GM18519 (cell line): ENCODE results near the gene CACNA1C.

Experiments used
- ATAC-seq: cut with Tn5 transposase; IDR thresholded peaks from one replicate; pipeline ENCODE4 v1.9.1; 2021; ENCODE audit warnings: mild to moderate bottlenecking, moderate library complexity; ENCODE audit not compliant: unreplicated experiment, low FRiP score

The CACNA1C gene

DNA sequence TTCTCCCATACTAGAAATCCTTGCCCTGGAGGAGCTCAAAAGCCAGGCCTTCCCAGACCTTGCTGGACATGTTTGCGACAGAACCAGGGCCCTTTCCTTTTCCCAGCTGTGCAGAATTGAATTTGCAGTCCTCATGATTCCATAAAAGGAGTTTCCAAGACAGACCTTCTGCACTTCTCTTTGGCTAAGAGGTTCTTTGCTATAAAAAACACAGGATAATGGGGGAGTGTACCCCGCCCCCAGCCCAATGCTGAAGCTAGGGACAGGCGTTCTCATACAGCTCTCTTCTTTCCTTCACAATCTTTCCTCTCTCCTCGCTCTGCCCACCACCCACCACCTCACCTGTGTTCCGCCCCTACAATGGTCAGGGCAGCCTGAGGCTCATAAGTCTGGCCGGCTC, 569.7 kb downstream of the CACNA1C start:
- ATAC-seq: no peak

DNA sequence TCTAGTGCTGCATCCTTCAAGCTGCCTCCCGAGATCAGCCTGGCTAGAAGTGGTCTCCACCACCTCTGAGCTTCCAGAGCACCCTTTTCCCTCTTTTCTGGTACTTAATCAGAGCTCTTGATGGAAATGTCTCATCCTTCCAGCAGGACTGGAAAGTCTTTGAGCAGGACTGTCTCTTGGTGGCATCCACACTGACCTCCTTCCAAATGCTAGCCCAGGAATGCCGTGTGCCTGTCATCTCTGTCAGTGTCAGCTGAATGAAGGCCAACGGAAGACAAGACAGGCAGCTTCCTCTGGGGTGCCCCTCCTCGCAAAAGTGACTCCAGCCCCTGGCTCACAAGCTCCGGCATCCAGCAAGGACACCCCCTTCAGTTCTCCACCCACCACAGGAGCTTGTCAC, 570.7 kb downstream of the CACNA1C start:
- ATAC-seq: no peak

DNA sequence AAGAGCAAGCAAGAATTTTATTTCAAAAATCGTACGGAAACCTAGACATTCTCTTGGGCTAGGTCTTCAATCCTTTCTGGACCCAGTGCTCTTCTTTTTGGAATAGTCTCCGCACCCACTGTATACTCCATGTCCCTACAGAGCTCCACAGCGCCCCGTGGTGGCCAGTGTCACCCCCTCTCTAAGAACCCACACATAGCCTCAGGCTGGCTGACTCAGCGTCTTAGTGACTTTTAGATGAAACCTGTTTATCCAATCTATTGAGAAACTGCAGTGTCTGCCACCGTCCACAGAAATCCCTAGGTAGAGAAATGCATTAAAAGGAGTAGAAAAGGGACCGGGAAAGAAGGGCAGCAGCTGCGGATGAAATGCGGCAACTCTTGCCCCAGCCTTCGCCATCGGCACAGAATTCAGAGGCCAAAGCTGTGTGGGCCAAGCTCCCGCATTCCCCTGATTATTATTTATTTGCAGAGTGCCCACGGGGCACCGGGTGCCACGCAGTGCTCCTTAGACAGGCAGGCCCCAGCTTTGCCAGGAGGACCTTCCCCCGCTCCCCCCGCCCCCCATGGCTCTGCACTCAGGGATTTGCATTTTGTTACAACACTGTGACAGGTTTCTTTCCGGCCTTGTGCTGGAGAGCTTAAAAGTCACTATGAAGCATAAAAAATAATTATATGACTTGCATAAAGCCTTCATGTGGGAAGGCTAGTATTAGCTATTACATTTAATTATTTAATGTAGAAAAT, 571.9 kb downstream of the CACNA1C start:
- ATAC-seq: no peak

DNA sequence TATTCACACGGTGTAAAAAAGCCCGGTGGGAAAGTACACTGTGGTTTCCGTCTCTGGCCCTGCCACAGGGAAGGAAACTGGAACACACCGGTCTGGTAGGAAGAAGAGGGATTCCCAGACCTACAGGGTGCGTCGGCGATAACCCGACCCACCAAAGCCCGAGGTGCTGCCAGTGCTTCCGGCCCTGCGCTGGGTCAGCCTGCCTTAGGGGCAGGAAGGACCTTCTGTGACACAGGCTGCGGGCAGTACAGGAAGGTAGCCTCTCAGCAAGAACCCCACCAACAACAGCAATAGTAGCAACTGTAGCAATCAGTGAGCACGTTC, 572.5 kb downstream of the CACNA1C start:
- ATAC-seq: no peak

DNA sequence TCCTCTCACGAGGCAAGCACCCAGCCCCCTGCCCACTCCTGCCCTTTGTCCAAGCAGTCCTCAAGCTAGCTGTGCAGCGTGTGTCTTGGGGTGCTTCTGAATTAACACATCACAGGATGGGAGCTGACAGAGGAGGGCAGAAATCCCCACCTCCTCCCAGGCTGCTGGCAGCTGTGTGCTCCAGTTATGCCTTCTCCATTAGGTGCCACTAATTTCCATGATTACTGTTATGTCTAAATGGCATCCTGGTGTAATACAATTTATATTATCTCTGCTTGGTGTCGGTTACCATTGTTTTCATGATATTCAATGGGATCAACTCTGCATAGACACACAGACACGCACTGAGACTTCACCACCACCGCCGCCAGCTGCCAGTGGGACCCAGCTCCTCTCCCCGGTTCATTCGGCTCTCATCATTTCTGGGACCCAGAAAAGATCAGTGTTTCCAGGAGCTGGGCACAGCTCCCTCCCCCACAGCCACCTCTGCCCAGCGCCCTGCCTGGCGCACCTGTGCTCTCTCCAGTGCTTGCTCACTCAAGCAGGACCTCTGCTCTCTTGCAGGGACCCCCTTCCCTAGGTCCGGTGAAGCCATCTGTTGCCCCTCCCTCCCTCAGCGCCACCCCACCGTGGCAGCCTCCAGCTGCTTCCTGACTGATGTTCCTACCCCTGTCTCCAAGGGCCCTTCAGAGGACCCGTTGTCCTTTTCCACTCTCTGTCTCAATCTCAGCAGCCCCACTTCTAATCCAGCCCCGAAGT, 574.5 kb downstream of the CACNA1C start:
- no peak for ATAC-seq

DNA sequence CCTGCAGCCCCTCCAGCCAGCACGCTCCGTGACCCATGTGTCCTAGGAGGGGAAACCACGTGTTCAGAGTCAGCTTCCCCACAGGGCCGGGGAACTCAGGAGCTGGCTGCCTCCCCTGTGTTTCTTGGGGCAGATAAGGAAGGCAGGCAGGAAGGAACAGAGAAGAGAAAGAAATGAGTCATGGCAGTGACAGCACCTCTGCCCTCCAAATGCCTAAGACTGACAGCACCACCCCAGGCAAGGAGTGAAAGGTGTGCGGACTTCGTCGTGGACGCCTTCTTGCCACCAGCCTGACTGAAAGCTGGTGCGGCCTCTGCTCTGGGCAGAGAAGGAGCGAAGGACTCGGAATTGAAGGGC, 575.0 kb downstream of the CACNA1C start:
- ATAC-seq: no peak

DNA sequence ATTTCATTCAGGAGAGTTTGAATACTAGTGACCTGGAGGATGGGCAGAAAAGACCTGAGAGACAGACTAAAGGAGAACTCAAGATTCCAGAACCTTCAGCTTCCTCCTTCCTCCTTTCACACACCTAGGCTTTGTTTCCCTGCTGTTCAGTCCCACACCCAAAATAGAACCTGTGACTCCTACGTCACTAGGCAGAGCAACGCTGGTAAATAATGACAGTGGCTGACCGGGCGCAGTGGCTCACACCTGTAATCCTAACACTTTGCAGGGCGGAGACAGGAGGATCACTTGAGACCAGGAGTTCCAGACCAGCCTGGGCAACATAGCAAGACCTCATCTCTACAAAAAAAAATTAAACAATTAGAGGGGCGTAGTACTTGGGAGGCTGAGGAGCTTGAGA, 575.6 kb downstream of the CACNA1C start:
- no peak for ATAC-seq

DNA sequence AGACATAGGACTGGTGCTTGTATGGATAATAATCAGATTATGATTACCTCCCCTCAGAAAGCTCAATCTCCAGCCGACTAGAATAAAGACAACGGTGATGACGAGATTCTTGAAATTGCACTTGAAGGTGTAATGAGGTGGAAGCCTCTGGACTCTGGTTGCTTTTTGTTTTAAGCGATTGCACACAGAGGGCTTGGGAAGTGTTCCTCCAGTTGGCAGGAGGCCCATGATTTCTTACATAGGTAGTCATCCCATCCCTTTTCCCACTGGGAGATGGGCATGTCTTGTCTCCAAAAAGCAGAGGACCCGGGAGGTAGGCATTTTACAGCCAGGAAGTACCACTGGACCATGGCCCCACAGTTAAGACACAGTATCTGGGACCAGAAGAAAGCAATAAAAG, 576.3 kb downstream of the CACNA1C start:
- no peak for ATAC-seq

DNA sequence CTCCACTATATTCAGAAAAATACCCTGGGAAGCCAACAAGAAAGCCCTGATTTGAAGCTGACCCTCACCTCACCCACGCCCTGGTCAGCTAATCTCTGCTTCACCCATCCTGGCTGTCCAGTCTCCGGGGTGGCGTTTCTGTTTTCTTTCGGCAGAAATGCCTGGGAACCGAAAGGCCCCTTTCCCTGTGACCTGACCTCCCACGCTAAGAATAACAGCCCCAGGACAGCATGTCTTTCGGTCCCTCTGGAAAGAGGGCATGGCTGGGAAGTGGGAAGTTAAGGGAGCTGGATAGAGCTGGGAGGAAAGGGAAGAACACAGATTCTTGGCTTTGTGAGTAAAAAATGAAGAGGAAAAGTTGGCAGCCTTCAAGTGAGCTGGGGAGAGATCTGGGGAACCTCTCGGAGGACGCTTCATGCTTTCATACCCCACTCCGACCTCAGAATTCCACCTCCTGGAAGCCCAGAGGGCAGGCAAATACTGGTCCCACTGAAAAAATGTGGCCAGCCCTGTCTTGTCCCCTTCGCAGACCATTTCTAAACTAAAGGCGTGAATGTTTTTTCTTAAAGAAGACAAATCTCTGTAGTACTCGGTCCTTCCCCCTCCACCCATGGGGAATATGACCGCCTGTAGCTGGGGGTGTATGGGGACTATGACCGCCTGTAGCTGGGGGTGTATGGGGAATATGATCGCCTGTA, 579.0 kb downstream of the CACNA1C start:
- ATAC-seq: no peak

DNA sequence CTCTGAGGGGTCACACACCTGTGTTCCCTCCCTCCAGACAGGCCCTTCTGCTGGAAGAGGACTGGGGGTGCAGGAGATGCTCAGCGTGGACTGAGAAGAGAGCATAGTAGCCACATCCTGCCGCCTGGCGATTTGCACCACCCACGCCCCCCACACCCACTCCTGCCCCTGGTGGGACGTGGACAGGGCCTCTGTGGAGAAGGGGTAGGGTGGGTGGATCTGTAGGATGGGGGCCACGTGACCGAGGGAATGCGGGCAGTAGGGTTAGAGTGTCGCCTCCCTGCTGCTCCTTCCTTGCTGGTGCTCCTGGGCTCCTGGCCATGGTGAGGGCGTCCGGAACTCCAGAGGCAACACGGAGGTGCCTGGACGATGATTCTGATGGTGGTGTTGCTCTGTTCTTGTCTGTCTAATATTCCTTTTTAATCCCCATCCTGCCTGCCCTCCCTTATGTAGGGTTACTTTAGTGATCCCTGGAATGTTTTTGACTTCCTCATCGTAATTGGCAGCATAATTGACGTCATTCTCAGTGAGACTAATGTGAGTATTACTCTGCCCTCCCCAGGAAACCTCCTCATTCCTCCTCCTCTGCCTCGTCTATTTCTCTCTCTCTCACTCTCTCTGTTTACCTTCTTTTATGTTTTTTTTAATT, 580.5 kb downstream of the CACNA1C start:
- ATAC-seq: no peak

DNA sequence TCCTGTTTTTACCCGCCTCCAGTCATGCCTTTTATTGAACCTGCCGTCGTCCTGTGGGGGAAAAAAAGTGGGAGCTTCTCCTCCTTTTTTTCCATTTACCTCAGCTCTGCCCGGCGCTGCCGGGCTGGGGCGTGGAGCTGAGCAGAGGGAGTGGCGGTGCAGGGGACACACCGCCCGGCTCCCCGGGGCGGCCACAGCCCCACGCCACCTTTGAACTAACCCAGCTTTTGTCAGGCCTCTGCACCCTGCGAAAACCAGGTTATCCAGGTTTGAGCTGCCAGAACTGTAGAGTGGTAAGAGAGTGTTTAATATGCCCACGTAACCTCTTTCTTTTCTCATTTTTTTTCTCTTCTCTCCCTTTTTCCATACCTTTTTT, 581.0 kb downstream of the CACNA1C start:
- ATAC-seq: no peak

DNA sequence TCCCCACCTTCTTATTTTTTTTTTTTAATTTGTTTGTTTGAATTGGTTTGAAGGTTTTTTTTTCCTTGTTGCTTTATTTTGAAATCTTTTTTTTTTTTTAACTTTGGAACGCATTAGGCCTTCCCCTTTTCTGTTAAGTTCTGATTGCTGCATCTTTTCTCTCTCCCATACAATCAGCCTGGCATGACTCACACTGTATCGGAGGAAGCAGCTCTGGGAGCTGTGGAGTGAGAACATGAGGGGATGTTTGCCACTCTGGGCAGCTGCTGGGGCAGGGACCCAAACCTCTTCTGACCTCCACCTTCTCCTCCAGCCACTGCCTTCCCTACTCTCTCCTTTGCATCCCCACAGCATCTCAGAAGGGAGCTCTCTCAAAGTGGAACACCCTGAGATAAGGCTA, 581.7 kb downstream of the CACNA1C start:
- ATAC-seq: no peak

DNA sequence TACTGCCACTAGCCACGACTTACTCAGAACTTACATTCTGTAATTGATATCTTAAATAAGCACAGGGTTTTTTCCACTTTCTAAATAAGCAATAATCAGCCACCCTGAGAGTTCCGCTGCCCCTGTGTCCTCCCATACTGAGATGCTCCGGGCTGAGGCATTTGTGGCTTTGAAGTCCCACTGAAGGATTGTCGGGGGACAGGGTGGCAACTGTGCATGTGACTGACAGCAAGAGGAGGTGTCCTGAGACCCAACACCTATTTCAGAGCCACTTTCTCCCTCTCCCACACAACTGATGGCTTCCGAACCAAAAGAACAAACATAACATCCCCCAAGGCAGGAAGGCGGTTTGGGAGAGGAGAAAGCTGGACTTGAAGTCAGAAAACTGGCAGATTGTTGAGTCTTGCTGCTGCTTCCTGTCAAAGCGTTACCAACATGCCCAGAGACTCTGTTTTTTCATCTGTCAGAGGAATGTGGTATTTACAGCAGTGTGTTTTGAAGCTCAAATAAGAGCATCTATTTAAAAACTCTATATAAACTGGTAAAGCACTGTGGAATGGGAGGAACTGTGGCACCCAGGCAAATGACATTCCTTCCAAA, 584.1 kb downstream of the CACNA1C start:
- no peak for ATAC-seq

DNA sequence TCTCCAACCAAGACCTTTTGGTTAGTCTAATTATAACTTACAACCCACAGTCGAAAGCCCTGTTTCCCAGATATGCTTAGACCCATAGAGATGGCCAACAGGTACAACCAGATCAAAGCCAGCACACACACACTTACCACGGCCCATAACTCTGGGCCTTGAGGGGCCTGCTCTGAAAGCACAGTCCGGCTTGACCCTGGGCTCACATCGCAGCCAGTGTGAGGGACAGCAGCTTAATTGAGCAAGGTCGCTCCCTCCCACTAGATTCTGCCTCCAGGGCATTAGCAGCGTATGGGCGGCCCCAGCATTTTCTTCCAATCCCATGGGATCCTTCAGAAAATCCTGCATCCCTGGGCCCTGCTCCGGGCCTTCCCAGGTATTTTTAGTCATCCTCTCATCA, 584.6 kb downstream of the CACNA1C start:
- no peak for ATAC-seq

DNA sequence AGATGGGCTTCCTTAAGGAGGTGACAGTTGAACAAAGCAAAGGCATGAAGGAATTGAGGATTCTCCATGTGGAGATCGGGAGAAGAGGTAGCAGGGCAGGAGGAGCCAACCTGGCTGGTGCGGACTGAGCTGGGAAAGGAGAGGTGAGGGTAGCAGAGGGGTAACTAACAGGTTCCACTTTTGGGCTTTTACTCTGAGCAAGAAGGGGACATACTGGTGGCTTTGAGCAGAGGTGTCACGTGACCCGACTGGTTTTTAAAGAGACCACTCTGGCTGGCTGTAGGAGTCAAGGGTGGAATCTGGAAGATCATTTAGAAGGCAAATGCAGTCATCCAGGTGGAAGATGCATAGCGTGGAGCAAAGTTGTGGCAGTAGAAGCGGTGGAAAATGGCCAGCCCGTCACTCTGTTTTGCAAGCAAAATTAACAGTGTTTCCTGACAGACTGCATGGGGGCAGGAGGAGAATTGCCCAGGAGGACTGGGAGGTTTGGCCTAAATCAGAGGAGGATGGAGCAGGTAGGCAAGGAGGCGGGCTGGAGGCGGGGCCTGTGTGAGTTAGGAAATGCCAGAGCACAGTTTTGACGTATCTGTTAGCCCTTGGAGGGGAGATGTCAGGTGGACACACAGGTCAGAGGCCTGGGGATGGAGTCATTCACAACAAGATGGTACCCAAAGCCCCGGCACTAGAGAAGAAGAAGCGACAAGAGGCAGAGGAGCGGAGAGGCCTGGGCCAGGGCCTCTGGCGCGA, 585.7 kb downstream of the CACNA1C start:
- no peak for ATAC-seq

DNA sequence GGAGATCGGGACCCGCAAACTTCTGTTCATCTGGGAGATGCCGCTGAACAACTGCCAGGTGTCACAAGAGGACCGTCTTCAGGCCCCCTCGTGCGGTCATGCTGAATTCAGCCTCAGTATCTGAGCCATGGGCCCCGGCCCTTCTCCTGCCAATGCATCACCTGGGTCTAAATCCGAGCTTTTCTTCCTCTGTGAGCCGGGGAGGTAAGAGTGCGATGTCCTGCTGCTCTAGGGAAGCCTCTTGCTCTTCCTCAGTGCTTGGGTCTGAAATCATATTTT, 586.2 kb downstream of the CACNA1C start:
- no peak for ATAC-seq

DNA sequence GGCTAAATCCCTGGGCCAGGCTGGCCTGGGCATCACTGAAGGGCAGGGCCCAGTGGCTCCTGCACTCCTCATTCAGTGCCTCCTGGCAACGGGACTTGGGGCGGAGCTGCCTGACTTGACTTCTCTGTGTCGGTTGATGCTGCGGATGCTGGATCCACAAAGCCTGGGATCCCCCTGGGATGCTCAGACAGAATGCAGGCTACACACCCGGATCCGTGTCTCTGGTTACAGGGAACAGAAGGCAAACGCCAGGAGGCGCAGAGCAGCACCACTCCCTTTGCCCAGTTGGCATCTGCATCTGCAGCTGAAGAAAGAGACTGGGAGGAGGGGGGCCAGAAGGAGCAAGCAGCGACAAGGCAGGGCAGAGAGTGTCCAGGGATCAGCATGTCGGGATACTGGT, 587.5 kb downstream of the CACNA1C start:
- no peak for ATAC-seq

DNA sequence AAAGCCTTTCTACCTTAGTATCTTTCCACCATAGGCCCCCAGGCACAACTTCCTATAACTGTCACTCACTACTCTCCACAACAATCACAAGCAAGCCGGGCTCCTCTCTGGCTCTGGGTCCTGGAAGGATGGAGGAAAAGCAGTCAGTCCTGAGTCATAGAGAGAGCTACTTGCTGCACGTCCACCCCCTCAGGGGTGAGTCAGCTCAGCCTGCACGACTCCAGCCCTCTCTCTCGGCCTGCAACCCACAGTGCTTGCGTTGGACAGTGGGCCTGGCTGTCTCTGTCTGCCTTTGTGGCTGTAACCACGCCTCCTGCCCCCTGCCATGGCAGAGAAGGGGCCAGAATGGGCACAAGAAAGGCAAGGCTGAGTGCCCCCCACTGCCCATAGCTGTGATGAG, 587.9 kb downstream of the CACNA1C start:
- no peak for ATAC-seq

DNA sequence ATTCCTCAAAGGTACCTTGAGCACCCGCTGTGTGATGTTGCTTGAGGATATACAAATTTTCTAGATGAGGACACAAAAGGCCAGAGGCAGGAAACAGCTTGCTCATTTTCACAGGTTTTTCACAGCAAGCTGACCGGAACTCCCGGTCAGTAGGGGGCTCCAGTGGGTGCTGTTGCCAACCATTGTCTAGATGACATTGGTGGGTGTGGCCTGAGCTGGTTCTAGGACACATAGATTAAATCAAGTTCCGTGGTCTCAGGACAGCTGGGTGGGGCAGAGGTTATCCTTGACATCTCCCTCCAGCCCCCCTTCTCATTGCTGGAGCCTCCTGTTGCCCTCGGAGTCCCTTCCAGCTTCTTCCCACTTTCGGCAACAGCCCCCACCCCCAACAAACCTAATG, 588.4 kb downstream of the CACNA1C start:
- ATAC-seq: no peak

DNA sequence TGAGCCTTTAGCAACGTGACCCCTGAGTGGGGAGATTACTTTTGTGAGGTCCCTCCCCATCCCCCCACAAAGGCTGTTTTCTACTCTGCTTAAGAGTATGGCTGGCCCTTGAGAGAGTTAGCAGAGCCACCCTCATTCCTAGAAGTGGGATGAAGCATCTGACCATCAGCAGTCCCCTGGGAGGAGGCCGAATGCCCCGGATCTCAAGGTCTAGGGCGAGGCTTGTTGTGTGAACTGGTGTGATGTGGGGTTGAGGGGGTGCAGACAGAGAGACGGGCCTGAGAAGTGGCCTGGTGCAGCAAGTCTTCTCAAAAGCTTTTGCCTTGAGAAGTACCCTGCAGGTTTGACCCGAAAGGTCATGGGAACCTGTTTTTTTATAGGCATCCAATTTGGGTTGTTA, 589.0 kb downstream of the CACNA1C start:
- no peak for ATAC-seq
